GM12875 (cell line): ENCODE data around the gene PLPPR1.

Experiments used
- H3K4me3 ChIP-seq: one replicate; pipeline ENCODE4 v1.5.1; 2011; ENCODE audit warnings: low read depth, low read length, control low read depth
- TF ChIP-seq, protein P1 (sequence below): IDR thresholded peaks from 2 replicates; pipeline ENCODE4 v1.5.1; 2011; ENCODE audit warnings: low read depth, mild to moderate bottlenecking, control low read depth, inconsistent platforms, low read length, moderate library complexity, borderline replicate concordance; ENCODE audit not compliant: insufficient read depth

Gene PLPPR1

DNA sequence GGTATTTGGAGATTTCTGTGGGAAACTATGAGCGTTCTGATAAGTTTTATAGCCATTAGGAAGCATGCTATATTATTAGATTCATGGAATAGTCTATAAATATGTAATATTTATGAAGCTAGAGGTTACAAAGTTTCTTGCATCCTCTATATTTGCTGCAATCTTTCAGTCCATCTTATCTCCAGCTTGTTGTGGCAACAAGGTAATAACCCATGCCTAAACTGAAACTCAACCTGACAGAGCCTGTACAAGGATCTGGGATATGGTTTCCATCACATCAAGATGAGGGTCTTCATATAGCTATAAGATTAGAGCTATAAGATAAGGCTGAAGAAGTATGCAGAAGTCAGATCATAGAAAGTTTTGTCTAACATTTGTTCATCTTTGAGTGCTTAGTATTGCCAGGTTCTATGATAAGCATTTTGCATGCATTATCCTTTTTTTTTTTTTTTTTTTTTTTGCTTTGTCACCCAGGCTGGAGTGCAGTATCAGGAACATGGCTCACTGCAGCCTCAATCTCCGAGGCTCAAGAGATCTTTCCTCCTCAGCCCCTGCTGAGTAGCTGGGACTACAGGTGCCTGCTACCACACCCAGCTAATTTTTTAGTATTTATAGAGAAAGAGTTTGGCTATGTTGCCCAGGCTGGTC, 341.5 kb downstream of the PLPPR1 start:
- TF ChIP-seq, protein P1, sequence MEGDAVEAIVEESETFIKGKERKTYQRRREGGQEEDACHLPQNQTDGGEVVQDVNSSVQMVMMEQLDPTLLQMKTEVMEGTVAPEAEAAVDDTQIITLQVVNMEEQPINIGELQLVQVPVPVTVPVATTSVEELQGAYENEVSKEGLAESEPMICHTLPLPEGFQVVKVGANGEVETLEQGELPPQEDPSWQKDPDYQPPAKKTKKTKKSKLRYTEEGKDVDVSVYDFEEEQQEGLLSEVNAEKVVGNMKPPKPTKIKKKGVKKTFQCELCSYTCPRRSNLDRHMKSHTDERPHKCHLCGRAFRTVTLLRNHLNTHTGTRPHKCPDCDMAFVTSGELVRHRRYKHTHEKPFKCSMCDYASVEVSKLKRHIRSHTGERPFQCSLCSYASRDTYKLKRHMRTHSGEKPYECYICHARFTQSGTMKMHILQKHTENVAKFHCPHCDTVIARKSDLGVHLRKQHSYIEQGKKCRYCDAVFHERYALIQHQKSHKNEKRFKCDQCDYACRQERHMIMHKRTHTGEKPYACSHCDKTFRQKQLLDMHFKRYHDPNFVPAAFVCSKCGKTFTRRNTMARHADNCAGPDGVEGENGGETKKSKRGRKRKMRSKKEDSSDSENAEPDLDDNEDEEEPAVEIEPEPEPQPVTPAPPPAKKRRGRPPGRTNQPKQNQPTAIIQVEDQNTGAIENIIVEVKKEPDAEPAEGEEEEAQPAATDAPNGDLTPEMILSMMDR = no peak
- H3K4me3 ChIP-seq = no peak overlapping the region

DNA sequence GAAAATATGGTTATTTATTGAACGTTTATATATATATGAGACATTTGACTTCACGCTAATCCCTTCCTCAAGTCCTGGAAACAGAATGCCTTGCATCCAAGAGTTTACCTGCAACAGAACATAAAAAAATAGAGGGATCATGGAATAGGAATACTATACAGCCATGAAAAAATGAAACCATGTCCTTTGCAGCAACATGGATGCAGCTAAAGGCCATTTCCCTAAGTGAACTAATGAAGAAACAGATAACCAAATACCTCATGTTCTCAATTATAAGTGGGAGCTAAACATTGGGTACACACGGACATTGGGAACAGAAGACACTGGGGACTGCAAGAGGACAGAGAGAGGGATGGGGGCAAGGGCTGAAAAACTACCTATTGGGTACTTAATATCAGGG, 343.3 kb downstream of the PLPPR1 start:
- H3K4me3 ChIP-seq = no peak overlapping the region
- TF ChIP-seq, protein P1 = no peak

DNA sequence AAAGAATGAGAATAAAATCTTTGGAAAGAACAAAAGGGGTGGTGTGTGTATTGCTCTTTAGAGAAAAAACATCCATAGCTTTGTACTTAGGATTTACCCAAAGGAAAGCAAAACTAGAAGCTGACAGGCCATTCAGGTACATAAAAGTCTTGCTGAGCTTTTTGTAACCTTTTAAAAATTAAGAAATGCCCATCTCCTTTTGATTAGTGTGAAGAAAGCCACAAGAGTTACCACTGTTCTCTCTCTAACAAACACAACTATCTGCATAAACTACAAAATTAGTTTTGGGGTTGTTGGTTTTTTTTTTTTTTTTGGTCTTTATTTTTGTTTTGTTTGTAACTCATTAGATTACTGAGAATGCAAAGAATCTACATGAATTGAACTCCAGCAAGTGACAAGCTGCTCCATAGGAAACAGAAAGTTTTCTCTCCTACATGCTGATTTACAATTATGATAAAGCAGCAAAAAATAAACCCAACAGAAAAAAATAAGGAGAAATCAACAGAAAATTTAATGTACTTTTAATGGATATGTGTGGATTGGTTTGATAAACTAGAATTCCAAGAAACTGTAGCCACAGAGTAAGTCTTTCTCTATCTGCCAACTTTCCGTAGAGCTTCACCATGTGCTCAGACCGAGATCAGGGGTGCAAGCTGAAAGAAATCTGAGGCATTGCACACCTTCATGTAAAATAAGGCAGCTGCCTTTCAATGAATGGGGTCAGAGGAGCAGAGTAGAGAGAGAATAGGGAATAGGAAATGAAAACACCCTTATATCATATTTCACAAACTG, 344.0 kb downstream of the PLPPR1 start:
- H3K4me3 ChIP-seq = no peak overlapping the region
- TF ChIP-seq, protein P1 = no peak
